Putamen (tissue), 1 donor: Measurements from ENCODE around the gene ST6GAL2.

ENCODE experiments used
- DNase-seq: peaks from one replicate; pipeline ENCODE4 v3.0.0-alpha.2; 2016; ENCODE audit warnings: low spot score

Gene ST6GAL2

DNA sequence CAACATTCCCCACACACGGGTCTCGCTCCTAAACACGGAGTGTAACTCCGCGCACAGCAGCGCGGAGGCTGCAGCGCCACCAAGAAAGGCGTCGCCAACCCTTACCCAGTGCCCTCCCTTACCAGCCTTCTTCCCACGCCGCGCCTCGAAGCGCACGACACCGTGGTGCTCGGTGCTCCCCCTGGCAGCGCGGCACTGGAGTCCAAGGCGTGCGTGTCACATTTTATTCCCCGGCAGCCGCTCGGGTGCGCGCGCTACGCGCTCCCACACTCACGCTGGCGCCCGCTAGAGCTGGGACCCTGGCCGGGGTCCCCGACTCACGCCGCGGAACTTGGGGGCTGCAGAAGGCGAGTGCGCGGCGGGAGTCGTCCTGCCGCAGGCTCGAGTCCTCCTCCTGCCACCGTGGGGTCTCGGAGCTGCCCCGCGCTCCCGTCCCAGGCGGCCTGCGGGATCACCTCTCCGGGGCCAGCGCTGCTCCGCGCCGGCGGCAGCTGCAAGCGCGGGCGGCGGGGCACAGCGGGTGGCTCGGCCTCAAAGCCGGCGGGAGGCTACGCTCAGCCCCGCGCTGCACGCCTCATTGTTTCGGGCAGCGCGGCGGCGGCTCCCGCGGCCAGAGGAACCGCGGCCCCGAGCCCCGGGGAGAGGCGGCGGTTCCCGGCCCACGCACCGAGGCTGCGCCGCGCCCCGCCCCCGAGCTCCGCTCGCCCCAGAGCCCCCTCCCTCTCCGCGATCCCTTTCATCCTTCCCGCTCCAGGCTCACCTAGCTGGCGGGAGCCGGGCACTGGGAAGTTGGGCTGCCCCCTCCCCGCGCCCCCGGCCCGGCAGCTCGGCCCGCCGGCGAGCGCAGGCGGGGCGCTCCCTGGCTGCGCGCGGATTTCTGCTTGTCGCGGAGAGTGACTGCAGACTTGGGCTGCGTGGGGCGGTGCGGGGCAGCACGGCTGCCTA lies at the start of gene ST6GAL2:
Gene ST6GAL2, minus strand, starts transcription at position 197 of the 945 bp plus-strand sequence. CDS start 42,190 bp downstream, outside the sequence.
- DNase-seq: peak; percentile 83

DNA sequence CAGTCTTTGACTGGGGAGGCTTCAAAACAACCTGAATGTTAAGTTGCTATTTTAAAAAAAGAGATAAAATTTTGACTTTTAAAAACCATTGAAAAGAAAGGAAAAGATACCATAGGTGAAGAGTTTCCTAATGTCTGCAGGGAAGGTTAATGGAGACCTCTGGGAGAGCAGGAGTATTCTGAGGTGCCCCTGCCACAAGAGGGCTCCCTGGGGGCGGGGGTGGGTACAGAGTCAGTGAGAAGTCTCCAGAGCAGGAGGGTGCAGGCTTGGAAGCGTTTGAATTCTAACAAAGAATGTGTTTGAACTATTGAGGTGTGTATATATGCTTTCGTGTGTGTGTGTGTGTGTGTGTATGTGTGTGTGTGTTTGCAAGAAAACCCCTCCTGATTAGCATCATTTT lies 46.7 kb upstream of the ST6GAL2 start:
- DNase-seq: no peak

- no peak for DNase-seq
These were observed 45.9 kb upstream of the ST6GAL2 start for GRCh38 chr2:106931717-106932335.

DNA sequence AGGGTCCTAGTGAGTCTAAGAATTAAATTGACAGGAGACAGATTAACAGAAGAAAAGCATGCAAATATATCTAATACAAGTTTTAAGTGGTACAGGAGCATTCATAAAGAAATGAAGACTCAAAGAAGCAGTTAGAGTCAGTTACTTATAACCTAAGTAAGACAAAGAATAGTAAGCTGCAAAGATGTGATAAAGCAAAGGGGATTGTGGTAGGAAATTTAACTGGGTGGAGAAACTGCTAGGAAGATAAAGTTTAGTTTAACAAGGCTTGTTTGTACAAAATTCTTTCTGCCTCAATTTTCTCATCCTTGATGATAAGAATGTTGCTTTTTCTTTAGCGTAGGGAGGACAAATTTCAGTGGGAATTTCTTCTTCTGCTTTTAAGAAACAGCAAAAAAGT lies 35.5 kb upstream of the ST6GAL2 start:
- no peak for DNase-seq

GRCh38 chr2:106919012-106919411 lies 33.0 kb upstream of the ST6GAL2 start:
- DNase-seq: no peak

- no peak for DNase-seq
These were observed 18.3 kb upstream of the ST6GAL2 start for GRCh38 chr2:106904242-106904641.

GRCh38 chr2:106899786-106900530 lies 14.0 kb upstream of the ST6GAL2 start:
- DNase-seq: no peak

DNA sequence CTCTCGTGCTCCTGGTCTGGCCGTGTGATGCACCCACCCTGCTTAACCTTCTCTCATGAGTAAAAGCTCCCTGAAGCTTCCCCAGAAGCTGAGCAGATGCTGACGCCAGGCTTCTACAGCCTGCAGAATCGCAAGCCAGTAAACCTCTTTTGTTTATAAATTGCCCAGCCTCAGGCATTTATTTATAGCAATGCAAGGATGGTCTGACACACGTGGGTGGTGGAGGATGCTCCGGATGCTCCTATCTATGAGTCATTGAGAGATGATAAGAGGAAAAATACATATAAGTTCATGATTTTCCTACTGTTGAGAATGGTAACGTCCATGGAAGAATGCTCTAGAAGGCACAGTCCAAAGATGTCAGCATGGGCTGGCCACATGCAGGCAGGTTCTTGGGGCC lies 8.6 kb upstream of the ST6GAL2 start:
- no peak for DNase-seq

DNA sequence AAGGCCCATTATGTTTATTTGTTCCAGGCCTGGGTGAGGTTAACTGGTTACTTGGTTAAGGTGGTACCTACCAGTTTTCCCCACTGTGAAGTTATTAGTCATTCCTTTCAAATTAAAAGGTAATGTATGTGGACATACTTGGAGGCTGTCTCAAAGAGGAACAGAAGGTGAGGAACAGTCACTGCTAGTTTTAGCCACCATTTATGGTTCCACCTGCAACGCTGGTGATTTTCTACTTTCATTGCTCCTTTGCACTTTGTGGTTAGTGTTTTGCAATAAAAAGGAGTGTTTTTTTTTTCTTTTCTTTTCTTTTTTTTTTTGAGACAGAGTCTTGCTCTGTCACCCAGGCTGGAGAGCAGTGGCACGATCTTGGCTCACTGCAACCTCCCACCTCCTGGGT lies 6.1 kb upstream of the ST6GAL2 start:
- no peak for DNase-seq

GRCh38 chr2:106890606-106891005 lies 4.6 kb upstream of the ST6GAL2 start:
- no peak for DNase-seq

DNA sequence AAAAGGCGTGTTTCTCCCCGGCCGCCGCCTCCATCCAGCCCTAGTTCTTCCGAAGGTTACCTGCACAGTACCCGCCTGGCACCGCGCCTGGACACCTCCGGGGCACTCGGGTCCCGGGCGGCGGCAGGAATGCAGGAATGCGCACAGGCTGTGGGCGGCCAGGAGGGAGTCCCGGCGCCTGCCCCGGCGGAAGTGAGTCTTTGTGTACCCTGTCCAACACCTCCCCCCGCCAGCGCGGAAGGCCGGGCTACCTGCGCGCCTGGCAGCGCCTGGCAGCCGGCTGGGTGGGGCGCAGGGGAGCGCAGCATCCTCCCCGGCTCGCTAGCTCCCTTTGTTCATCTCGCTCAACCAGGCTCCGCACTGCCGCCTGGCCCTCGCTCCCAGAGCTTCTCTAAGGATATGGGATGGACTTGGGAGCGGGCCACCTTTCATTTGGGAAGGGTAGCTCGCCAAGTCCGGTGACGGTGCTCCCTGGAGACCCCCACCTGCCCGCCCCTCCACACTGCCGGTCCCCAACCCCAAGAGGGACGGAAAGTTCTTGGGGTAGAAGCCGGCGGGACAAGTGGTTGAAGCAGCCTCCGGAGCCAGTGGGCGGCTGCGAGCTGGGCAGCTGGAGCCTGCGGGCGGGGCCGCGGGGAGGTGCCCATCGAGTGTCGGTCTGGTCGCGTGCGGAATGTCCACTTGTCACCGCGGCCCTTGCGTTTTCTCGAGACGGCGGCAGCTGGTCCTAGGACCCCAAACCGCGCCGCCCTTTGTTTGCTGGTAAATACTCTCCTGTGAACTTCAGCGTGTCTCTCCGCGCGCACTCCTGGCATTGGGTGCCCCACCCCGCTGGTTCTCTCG lies 1.2 kb upstream of the ST6GAL2 start:
- DNase-seq: peak; percentile 35

DNA sequence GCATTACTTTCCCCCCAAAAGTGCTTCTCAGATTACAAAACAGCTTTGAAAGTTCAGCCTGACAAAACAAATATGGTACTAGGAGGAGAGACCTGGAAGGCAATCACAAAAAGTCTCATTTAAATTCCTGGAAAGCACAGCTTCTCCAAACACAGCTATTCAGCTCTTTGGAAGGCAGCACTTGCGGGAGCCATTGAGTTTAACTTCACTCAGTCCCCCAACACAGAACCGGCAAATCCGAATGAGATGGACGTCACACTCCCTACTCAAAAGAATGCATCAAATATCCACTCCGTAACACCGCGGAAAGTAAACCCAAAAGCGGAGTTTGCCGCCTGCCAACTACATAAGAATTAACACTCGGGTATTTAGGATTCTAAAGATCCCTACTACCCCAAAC lies 638 bp downstream of the ST6GAL2 start:
- peak; percentile 38 for DNase-seq

DNA sequence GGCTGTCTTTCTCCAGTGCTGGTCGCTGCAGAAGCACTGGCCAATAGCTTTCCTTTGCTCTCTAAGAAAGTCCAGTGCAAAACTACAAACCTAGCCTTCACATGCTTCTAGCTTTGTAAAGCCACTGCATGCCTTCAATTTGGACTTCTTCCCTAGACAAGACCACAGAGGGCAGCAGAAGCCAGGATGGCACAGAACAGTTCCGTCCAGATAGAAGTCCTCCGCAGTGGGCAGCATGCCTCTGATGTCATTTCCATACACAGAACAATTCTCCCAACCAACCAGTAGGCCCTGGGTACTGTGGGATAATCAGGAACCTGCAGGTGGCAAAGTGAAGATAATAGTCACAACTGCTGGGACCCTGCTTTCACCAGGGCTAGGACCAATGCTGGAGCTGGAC lies 3.3 kb downstream of the ST6GAL2 start:
- no peak for DNase-seq

GRCh38 chr2:106878206-106878605 lies 7.8 kb downstream of the ST6GAL2 start:
- DNase-seq: no peak

DNA sequence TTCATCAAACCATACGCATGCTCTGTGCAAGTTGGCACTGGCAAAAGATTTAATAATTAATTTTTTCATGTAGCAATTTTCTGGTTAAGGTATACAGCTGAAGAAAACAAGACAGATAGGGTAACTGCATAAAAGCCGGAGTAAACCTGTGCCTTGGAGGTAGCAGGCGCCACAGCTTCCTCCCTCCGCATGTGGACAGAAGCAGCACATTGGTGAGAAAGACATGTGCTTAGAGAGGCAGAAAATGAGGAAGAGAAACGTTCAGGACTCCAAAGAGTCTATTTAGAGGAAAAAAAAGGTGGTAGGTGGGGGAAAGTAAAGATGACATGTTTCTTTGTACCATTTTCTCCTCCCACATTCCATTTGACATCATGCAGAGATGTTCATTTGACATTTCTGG lies 9.3 kb downstream of the ST6GAL2 start:
- no peak for DNase-seq

DNA sequence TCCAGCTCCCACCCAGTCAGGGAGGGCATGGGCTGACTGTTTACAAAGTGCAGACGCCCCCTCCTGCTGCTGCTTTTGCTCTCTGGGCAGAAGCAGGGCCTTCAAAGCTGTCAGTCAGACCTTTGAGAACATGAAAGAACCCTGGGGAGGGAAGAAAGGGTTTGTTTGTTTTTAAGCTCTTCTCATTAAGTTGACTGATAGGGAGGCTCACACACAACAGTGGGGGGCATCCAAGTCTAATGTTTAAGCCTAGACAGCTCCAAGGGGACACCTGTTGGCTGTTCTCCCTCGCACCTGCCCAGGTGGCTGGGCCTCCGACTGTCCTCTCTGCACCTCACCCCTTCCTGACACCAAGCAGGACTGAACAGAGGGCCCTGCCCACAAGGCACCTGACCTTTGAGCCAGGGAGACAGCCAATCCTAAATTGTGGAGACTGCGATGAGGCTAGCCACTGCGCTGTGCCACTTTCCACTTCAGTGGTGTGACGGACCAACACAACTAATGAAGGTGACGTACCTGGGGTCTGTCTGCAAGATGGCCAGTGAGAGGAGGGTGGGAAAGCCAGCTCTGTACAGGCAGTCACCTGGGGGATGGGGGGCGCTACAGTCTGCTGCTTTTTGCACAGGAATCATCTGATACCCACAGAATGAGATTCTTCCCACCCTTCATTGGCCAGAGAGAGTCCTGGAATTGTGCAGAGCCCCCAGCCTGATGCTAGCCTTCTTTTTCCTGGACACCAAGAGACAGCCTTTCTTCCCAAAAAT lies 16.3 kb downstream of the ST6GAL2 start:
- no peak for DNase-seq

DNA sequence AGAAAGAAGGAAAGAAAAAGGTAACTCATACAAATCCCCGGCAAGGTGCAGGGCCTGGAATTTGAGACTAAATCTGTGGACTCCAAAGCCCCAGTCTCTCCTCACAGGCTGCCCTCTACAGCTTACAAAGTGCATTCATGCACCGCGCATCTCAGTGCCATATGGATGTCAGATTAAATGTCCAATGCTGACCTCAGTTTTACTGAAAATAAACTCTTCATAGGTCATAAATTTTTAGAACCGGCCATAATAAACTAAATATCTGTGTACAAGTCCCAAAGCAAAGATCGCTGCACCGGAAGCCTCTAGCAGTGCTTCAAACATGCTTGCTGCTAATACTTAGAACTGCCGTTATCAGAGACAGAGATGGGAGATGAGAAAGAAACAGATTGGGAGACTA lies 17.7 kb downstream of the ST6GAL2 start:
- DNase-seq: no peak

DNA sequence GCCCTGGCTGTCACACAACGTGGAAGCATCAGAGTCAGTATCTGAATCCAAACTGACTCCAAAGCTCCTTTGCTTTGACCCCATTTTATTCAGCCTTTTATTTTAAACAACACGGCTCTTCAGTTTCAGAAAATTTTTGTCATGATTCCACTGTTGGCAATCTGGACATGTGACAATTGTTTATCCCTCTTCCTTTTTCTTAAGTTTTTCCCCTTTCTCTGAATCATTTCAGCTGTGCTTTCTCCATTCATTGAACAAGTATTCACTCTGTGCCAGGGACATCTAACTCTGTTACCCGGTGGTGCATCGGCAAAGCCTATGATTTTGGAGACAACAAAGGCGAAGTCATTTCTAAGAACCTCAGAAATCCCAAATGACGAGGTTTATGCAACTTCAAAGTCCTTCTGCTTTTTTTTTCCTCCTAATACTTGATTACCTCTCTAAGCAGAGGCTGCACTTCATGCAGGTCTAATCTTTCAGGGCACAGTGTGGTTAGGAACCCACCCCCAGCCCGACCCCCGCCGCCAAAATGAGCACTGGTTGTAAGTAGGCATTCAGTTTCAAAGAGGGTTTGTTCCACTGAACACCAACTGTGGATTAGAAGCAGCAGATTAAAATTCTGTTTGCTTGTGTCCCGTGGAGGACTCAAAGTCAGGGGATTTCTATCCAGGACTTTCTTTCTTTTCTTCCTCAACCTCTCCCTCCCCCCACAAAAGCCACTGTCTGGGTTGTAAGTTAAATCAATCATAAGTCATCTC lies 18.6 kb downstream of the ST6GAL2 start:
- DNase-seq: peak; percentile 41

DNA sequence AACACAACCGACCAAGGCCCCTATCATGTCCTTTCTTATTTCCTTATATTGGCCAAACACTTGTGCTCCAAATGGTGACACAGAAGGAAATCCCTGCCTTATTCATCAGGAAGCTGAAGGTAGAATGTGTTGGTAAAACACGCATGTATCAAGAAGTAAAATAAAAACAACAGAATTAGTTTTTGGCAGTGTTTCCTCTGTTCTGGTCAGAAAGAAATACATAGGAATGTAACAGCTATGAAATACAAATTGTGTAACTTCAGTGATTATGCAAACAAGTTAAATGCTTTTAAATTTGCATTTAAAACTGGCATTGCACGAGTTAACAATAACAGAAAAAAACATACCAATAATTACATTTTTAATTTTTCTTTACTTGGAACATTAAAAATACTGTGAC lies 19.3 kb downstream of the ST6GAL2 start:
- no peak for DNase-seq

- DNase-seq: no peak
These were observed 21.9 kb downstream of the ST6GAL2 start for GRCh38 chr2:106864051-106864450.
